Inflammatory macrophage treated with lipopolysaccharide for 1 hour (primary cell): Measurements from ENCODE around the gene ZNF580.

Experiments used
- DNase-seq, 2 donors: peaks; one replicate each; pipeline ENCODE4 v3.0.0-alpha.2; 2020 to 2022

Gene ZNF580

GRCh38 chr19:55679343-55680257 lies 38.8 kb downstream of the ZNF580 start:
- no peak for DNase-seq

- DNase-seq = no peak
Observed at GRCh38 chr19:55680339-55681130, 39.7 kb downstream of the ZNF580 start.

GRCh38 chr19:55681131-55682092 lies 40.6 kb downstream of the ZNF580 start:
- DNase-seq = no peak

GRCh38 chr19:55683449-55684261 lies 42.9 kb downstream of the ZNF580 start:
- DNase-seq = no peak

- no peak for DNase-seq
Observed at GRCh38 chr19:55684946-55685681, 44.3 kb downstream of the ZNF580 start.

GRCh38 chr19:55685776-55686175 lies 45.0 kb downstream of the ZNF580 start:
- no peak for DNase-seq

- DNase-seq = no peak
Observed at GRCh38 chr19:55686311-55687050, 45.7 kb downstream of the ZNF580 start.

GRCh38 chr19:55687281-55688201 lies 46.7 kb downstream of the ZNF580 start:
- DNase-seq = no peak

- DNase-seq = no peak
Observed at GRCh38 chr19:55688422-55689218, 47.8 kb downstream of the ZNF580 start.

- no peak for DNase-seq
Observed at GRCh38 chr19:55689411-55690108, 48.8 kb downstream of the ZNF580 start.

GRCh38 chr19:55690109-55690768 lies 49.4 kb downstream of the ZNF580 start:
- DNase-seq = no peak

- no peak for DNase-seq
Observed at GRCh38 chr19:55690769-55691545, 50.2 kb downstream of the ZNF580 start.

- DNase-seq = no peak
Observed at GRCh38 chr19:55691561-55692481, 51.0 kb downstream of the ZNF580 start.

GRCh38 chr19:55692681-55693081 lies 51.9 kb downstream of the ZNF580 start:
- DNase-seq = no peak
